Heart right ventricle (tissue), 16 donors: ENCODE results near the gene MYCBP2. TPM values are rescaled to one million over a fixed set of nuclear protein-coding genes. Genes with fewer than 3 reads are reported as not detected.

Experiments used
- ATAC-seq, 8 donors: fragments of 200-7000 bp; cut with Tn5 transposase; one replicate each; pipeline ENCODE4 v1.9.1; 2020; ENCODE audit warnings: mild to moderate bottlenecking in 8 of 8, moderate library complexity in 8 of 8, moderate number of reproducible peaks in 1 of 8
- DNase-seq, 2 donors: peaks; one replicate each; pipeline ENCODE4 v3.0.0-alpha.2; 2020
- H3K27ac ChIP-seq, 10 donors: fragments of 200-600 bp; sonication (generic) in 2 of 10; one replicate each; pipeline versions ENCODE4 v1.5.0 to v1.8.0; 2020 to 2022; ENCODE audit warnings: mild to moderate bottlenecking in 3 of 10
- H3K27me3 ChIP-seq, 7 donors: fragments of 200-600 bp; one replicate each; pipeline ENCODE4 v1.8.0; 2021 to 2022; ENCODE audit warnings: mild to moderate bottlenecking in 2 of 7
- H3K36me3 ChIP-seq, 9 donors: fragments of 200-600 bp; sonication (generic) in 1 of 9; one replicate each; pipeline versions ENCODE4 v1.5.0 to v1.8.0; 2020 to 2022; ENCODE audit warnings: mild to moderate bottlenecking in 2 of 9
- H3K4me1 ChIP-seq, 9 donors: fragments of 200-600 bp; sonication (generic) in 1 of 9; one replicate each; pipeline versions ENCODE4 v1.5.0 to v1.8.0; 2020 to 2022; ENCODE audit warnings: mild to moderate bottlenecking in 4 of 9
- H3K4me3 ChIP-seq, 10 donors: fragments of 200-600 bp; sonication (generic) in 2 of 10; one replicate each; pipeline versions ENCODE4 v1.5.0 to v1.8.0; 2020 to 2022; ENCODE audit warnings: mild to moderate bottlenecking in 7 of 10, moderate library complexity in 2 of 10
- H3K9me3 ChIP-seq, 11 donors: fragments of 200-600 bp in 10 of 11; sonication (generic) in 2 of 11; one replicate each; pipeline versions ENCODE4 v1.5.0 to v1.8.0; 2013 to 2022; ENCODE audit warnings: mild to moderate bottlenecking in 2 of 11, control low read depth in 1 of 11, moderate library complexity in 1 of 11
- CTCF ChIP-seq, 9 donors: fragments of 200-600 bp; sonication (generic) in 2 of 9; IDR thresholded peaks; one replicate each; pipeline versions ENCODE4 v1.5.0 to v1.8.0; 2021 to 2022; ENCODE audit warnings: antibody characterized with exemption in 9 of 9, mild to moderate bottlenecking in 5 of 9, moderate library complexity in 1 of 9
- WGBS, 2 donors: extraction: QIAGEN DNeasy Blood & Tissue Kit; methylation state at CpG; one replicate each; pipeline ENCODE4 v1.1.7; 2013; ENCODE audit warnings: inconsistent platforms in 1 of 2; 5-methylcytosine and 5-hydroxymethylcytosine counted together
- intact Hi-C, 10 donors: fragments of 100-400 bp; cut with DNase I; formaldehyde crosslinking; loops; one replicate each; pipeline versions ENCODE4 v1.11.1 to v1.14.2; 2022
- polyA plus RNA-seq, 2 donors: library from polyadenylated mRNA; stranded (reverse); fragments of 200-250 nt; gene quantifications; one replicate each; pipeline ENCODE4 v1.2.3, GENCODE V29; 2013
- total RNA-seq, 10 donors: library from RNA; stranded (reverse); fragmentation: NEBNext Ultra II Directional in 3 of 10; extraction: Animal tissue kit (Norgen Biotek cat#: 25700) in 3 of 10; gene quantifications; one replicate each; pipeline versions ENCODE4 v1.2.1 to v1.2.4, GENCODE V29; 2021 to 2023
- donor health status: Arrhythmogenic right ventricular cardiomyopathy.
- donor health status: ischemic (EF 13 %, LVEDD 7.1; RV severe dilation, severe dysfunction).
- donor health status: healthy with polysubstance abuse.
- donor health status: DM: no; HTN: yes; CAD: no.
- donor health status: DM: no; HTN: no; CAD: no.
- donor health status: ischemic (EF 25% LVEDD 6.9; RV normal size, moderate dysfunction).
- donor health status: ischemic (EF 25% LVEDD 5.7; RV mildly dilated, moderate dysfunction).
- donor health status: healthy.
- donor health status: DM: yes; HTN: yes; CAD: no.
- donor health status: Ischemic cardiomyopathy.
- donor health status: ischemic (EF 35%, LVEDD 5.7; RV mildly dilated, moderate dysfunction).
- donor health status: nonischemic (EF 11% LVEDD 7.7; RV severe dilation, severe dysfunction).
- donor health status: DM: yes; HTN: yes; CAD: no.
- donor health status: PGD.
- donor health status: ischemic (EF 29% LVEDD 5.4; RV normal size, mild dysfunction).
- donor health status: nonischemic (EF 23%, LVEDD 6.1; RV moderate dilation, normal function).

MYCBP2 gene
- total and polyA plus RNA-seq, 12 donors: 18.6 to 70.7 (median 52.4) TPM

- H3K4me3 ChIP-seq: no peak overlapping the region
- DNase-seq (no peak), ATAC-seq (peak in 2 of 8 donors; percentile 38 to 47)
- intact Hi-C loops: no loop called here
- peaks cover 0 to 34% (median 23%) of the 10 kb centered on the region in 9 donors for H3K4me1 ChIP-seq
- H3K36me3 ChIP-seq: peaks cover 0 to 94% (median 19%) of the 10 kb centered on the region in 9 donors
- H3K27ac ChIP-seq: peak overlapping the region in 3 of 10 donors; percentile 9 to 23 (median 14)
- TF ChIP-seq CTCF (IDR thresholded peaks at IDR 0.05): no peak
- 57 to 58% methylated on average over 4 of the region's 4 CpGs for WGBS, 2 donors
- no peaks in the 10 kb centered on the region for H3K9me3 ChIP-seq
- no peaks in the 10 kb centered on the region for H3K27me3 ChIP-seq
Observed at GRCh38 chr13:77001540-77001939, 325.4 kb downstream of the MYCBP2 start.

- Histone ChIP-seq H3K4me1 (peaks cover 0 to 30% (median 22%) of the 10 kb centered on the region in 9 donors), H3K4me3 (no peak overlapping the region), H3K27ac (peak overlapping the region in 1 of 10 donors; percentile 14), H3K27me3 (no peaks in the 10 kb centered on the region), H3K36me3 (peaks cover 0 to 94% (median 19%) of the 10 kb centered on the region in 9 donors), H3K9me3 (no peaks in the 10 kb centered on the region)
- intact Hi-C loops: no loop called here
- ATAC-seq (no peak), DNase-seq (no peak)
- TF ChIP-seq CTCF (IDR thresholded peaks at IDR 0.05): no peak
- 59 to 62% methylated on average over 1 of the region's 1 CpG for WGBS, 2 donors
Observed at GRCh38 chr13:77000475-77000874, 326.4 kb downstream of the MYCBP2 start.

Other genes with a start within 250 kb of the MYCBP2 start
- under 1 TPM in 1 of 10 donors, not detected in 9; 0.11 TPM for gene SCEL, start 208.6 kb upstream of the MYCBP2 start, total RNA-seq
- gene SCEL, start 208.6 kb upstream of the MYCBP2 start, polyA plus RNA-seq: under 1 TPM in 1 of 2 donors, not detected in 1; 0.07 TPM